Colonic mucosa (tissue), 4 donors: ENCODE measurements around the gene MBD4. TPM values are rescaled to one million over a fixed set of nuclear protein-coding genes. Genes with fewer than 3 reads are reported as not detected.

Experiments
- DNase-seq: peaks from one replicate; pipeline ENCODE4 v3.0.0-alpha.2; 2020
- H3K27ac ChIP-seq: fragments of 200-600 bp; one replicate; pipeline ENCODE4 v1.8.0; 2021
- H3K27me3 ChIP-seq: fragments of 200-600 bp; one replicate; pipeline ENCODE4 v1.8.0; 2021
- H3K36me3 ChIP-seq: fragments of 200-600 bp; one replicate; pipeline ENCODE4 v1.8.0; 2021
- H3K4me1 ChIP-seq: fragments of 200-600 bp; one replicate; pipeline ENCODE4 v1.8.0; 2021; ENCODE audit warnings: mild to moderate bottlenecking
- H3K4me3 ChIP-seq: fragments of 200-600 bp; one replicate; pipeline ENCODE4 v1.8.0; 2021
- H3K9ac ChIP-seq, 2 donors: one replicate each; pipeline ENCODE4 v1.7.0; 2013; ENCODE audit warnings: control low read depth in 2 of 2, low read depth in 2 of 2, low read length in 2 of 2
- H3K9me3 ChIP-seq: fragments of 200-600 bp; one replicate; pipeline ENCODE4 v1.8.0; 2021
- intact Hi-C: fragments of 100-400 bp; cut with DNase I; formaldehyde crosslinking; loops from one replicate; pipeline ENCODE4 v1.14.1; 2022
- total RNA-seq, 2 donors: library from RNA; stranded (reverse); fragmentation: NEBNext Ultra II Directional in 1 of 2; extraction: Animal tissue kit (Norgen Biotek cat#: 25700) in 1 of 2; gene quantifications; one replicate each; pipeline ENCODE4 v1.2.1, GENCODE V29; 2021
- TF ChIP-seq, protein P1 (sequence below): fragments of 200-600 bp; IDR thresholded peaks from one replicate; pipeline ENCODE4 v1.8.0; 2022; ENCODE audit warnings: antibody characterized with exemption, mild to moderate bottlenecking
- donor health status: healthy.
- donor health status: DM: no; HTN: no; CAD: no.
- donor health status: DM: no; HTN: no; CAD: no.

The MBD4 gene
- total RNA-seq, 2 donors from 2014 or later, result 25.0 to 28.9 TPM

DNA sequence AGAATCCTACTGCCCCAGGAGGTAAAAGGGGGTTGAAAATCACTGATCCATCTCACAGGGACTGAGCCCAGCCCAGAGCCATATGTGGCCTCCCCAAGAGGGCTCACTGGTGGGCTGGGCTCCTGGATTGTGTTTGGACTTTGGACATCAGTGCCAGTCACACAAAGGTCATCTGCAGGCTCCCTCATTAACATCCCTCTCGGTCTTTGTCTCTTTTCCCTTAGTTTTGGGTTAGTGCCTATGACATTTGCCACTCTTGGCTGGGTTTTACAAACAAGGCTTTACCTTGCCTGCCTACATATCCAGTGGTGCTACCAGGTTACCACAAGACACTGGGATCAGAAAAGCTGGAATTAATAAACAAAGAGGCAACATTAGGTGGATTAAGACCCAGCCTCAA lies 28.2 kb upstream of the MBD4 start:
- Histone ChIP-seq H3K36me3 (no peaks in the 10 kb centered on the region), H3K9me3 (no peaks in the 10 kb centered on the region), H3K4me3 (no peak overlapping the region), H3K4me1 (no peaks in the 10 kb centered on the region), H3K27ac (no peak overlapping the region), H3K27me3 (no peaks in the 10 kb centered on the region), H3K9ac (no peak overlapping the region)
- TF ChIP-seq, protein P1, sequence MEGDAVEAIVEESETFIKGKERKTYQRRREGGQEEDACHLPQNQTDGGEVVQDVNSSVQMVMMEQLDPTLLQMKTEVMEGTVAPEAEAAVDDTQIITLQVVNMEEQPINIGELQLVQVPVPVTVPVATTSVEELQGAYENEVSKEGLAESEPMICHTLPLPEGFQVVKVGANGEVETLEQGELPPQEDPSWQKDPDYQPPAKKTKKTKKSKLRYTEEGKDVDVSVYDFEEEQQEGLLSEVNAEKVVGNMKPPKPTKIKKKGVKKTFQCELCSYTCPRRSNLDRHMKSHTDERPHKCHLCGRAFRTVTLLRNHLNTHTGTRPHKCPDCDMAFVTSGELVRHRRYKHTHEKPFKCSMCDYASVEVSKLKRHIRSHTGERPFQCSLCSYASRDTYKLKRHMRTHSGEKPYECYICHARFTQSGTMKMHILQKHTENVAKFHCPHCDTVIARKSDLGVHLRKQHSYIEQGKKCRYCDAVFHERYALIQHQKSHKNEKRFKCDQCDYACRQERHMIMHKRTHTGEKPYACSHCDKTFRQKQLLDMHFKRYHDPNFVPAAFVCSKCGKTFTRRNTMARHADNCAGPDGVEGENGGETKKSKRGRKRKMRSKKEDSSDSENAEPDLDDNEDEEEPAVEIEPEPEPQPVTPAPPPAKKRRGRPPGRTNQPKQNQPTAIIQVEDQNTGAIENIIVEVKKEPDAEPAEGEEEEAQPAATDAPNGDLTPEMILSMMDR, result no peak
- no peak for DNase-seq
- intact Hi-C loops, result no loop called here

DNA sequence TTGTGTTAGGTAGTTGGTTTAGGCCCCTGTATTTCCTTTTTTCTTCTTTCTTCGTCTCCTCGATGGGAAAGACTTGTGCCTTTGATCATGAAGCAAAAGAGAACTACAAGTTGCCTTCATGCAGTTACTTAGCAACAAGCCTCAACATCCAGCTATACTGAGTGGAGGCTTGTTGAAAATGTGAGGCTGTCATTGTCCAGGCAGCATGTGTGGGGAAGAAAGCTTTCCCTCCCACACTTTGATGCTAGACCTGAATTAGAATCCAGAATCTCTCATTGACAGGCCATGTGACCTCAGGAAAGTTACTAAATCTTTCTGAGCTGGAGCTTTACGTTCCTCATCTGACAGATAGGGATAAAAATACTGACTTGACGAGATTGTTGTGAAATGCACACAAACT lies 24.0 kb upstream of the MBD4 start:
- no peak overlapping the region for H3K27ac ChIP-seq
- DNase-seq, result no peak
- TF ChIP-seq, protein P1, result no peak
- no peaks in the 10 kb centered on the region for H3K36me3 ChIP-seq
- H3K4me3 ChIP-seq, result no peak overlapping the region
- no peaks in the 10 kb centered on the region for H3K4me1 ChIP-seq
- H3K9ac ChIP-seq, result no peak overlapping the region
- no peaks in the 10 kb centered on the region for H3K27me3 ChIP-seq
- H3K9me3 ChIP-seq, result no peaks in the 10 kb centered on the region
- intact Hi-C loops, result no loop called here

DNA sequence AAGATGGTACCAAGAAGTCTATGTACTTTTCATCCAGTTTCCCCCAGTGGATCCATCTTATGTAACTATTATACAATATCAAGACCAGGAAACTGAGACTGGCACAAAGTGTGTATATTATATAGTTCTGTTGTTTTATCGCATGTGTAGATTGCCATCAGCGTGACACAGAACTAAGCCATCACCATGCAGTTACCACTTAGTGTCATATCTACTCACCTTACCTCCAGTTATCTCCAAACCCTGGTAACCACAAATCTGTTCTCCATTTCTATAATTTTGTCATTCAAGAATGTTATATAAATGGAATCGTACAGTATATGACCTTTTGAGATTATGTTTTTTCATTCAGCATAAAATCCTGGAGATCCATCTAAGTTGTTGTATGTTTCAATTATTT lies 23.3 kb upstream of the MBD4 start:
- no peaks in the 10 kb centered on the region for H3K27me3 ChIP-seq
- no peaks in the 10 kb centered on the region for H3K4me1 ChIP-seq
- intact Hi-C loops, result no loop called here
- no peaks in the 10 kb centered on the region for H3K9me3 ChIP-seq
- H3K9ac ChIP-seq, result no peak overlapping the region
- DNase-seq, result no peak
- H3K36me3 ChIP-seq, result no peaks in the 10 kb centered on the region
- no peak overlapping the region for H3K27ac ChIP-seq
- TF ChIP-seq, protein P1, result no peak
- no peak overlapping the region for H3K4me3 ChIP-seq

DNA sequence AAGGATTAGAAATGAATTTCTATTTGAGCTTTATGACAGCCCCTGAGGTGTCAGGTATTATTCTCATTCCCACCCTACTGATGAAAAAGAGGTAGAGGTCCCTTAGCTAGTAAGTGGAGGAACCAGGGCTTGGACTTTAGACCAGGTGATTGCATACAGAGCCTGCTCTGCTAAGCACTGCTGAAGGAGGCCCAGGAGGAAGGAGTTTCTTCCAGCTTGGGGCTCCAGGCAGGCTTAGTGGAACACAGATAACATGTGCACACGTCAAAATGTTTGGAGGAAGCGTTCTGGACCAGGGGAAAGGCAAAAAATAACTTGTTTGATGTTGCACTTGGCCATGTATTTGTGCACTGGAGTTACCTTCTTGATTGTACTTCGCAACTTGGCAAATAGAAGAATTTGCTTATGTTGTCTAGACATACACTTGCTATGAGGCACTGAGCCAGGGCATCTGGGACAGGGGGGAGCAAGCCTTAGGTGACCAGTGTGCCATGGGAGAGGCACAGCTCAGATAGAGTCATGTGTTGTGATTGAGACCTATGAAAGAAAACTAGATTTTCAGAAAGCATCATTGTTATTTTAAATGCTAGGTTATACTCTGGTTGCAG lies 22.7 kb upstream of the MBD4 start:
- H3K4me1 ChIP-seq, result no peaks in the 10 kb centered on the region
- intact Hi-C loops, result no loop called here
- no peak for DNase-seq
- no peaks in the 10 kb centered on the region for H3K27me3 ChIP-seq
- no peak overlapping the region for H3K4me3 ChIP-seq
- no peak overlapping the region for H3K9ac ChIP-seq
- H3K27ac ChIP-seq, result no peak overlapping the region
- TF ChIP-seq, protein P1, result no peak
- H3K9me3 ChIP-seq, result no peaks in the 10 kb centered on the region
- H3K36me3 ChIP-seq, result no peaks in the 10 kb centered on the region

DNA sequence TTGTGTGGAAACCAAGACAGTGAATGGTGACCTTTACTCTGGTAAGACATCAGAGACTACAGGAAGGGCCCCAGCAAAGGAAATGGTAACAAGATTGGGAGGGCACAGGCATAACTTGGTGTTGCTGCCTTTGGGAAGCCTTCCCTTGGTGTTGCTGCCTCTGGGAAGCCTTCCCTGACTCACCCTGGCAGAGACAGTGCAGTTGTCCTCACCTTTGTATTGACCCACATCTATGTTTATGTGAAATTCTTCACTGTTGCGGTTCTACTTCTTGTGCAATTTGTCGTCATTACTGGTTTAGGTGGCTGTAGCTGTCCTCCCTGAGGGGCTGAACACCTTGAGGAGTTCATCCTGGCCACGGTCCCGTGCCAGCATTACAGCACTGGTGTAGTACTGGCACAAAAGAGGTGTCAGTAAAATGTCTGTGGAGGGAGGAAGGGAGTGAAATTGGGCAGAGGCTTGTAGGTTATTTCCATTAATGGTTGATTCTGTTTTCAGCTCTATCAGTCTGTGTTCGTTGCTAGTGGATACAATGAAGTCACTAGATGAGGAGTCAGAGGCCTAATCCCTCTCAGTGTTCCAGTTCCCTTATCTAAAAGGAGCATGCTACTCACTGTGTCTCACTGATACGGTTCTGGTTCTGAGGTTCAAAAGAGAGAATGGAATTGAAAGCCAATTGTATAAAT lies 21.9 kb upstream of the MBD4 start:
- intact Hi-C loops, result no loop called here
- H3K9me3 ChIP-seq, result no peaks in the 10 kb centered on the region
- H3K9ac ChIP-seq, result no peak overlapping the region
- no peak for DNase-seq
- H3K4me1 ChIP-seq, result no peaks in the 10 kb centered on the region
- no peaks in the 10 kb centered on the region for H3K27me3 ChIP-seq
- no peak overlapping the region for H3K27ac ChIP-seq
- TF ChIP-seq, protein P1, result no peak
- no peak overlapping the region for H3K4me3 ChIP-seq
- H3K36me3 ChIP-seq, result no peaks in the 10 kb centered on the region
